Smooth muscle cell (in vitro differentiated cells): ENCODE results near the gene DOCK9. TPM values are rescaled to one million over a fixed set of nuclear protein-coding genes. Genes with fewer than 3 reads are reported as not detected.

Source experiments
- DNase-seq: peaks from one replicate; lab custom pipeline; 2025; ENCODE audit not compliant: unreplicated experiment; lab: John Stamatoyannopoulos, UW
- H2AFZ ChIP-seq: fragments of 200-600 bp; sonication (generic); 2 replicates; pipeline ENCODE4 v1.6.0; 2016; ENCODE audit warnings: antibody characterized with exemption, low read depth, mild to moderate bottlenecking
- H3F3A ChIP-seq: fragments of 200-600 bp; sonication (generic); 2 replicates; pipeline ENCODE4 v1.6.0; 2017; ENCODE audit warnings: antibody characterized with exemption, low read depth
- H3K27ac ChIP-seq: fragments of 200-600 bp; sonication (generic); 2 replicates; pipeline ENCODE4 v1.5.1; 2016; ENCODE audit warnings: low read depth, mild to moderate bottlenecking
- H3K27me3 ChIP-seq: fragments of 200-600 bp; sonication (generic); 2 replicates; pipeline ENCODE4 v1.6.1; 2016; ENCODE audit warnings: low read depth, mild to moderate bottlenecking
- H3K36me3 ChIP-seq: fragments of 200-600 bp; sonication (generic); 2 replicates; pipeline ENCODE4 v1.5.1; 2016; ENCODE audit warnings: low read depth
- H3K4me1 ChIP-seq: fragments of 200-600 bp; sonication (generic); 2 replicates; pipeline ENCODE4 v1.5.1; 2016; ENCODE audit warnings: low read depth
- H3K4me2 ChIP-seq: fragments of 200-600 bp; sonication (generic); 2 replicates; pipeline ENCODE4 v1.6.0; 2016; ENCODE audit warnings: mild to moderate bottlenecking
- H3K4me3 ChIP-seq: fragments of 200-600 bp; sonication (generic); 2 replicates; pipeline ENCODE4 v1.5.1; 2016; ENCODE audit warnings: mild to moderate bottlenecking
- H3K79me2 ChIP-seq: fragments of 200-600 bp; sonication (generic); 2 replicates; pipeline ENCODE4 v1.6.0; 2016; ENCODE audit warnings: low read depth, mild to moderate bottlenecking
- H3K9ac ChIP-seq: fragments of 200-600 bp; sonication (generic); 2 replicates; pipeline ENCODE4 v1.6.0; 2016; ENCODE audit warnings: low read depth
- H3K9me3 ChIP-seq: fragments of 200-600 bp; sonication (generic); replicated peaks from 2 replicates; pipeline ENCODE4 v1.5.1; 2016; ENCODE audit warnings: low read depth
- H4K20me1 ChIP-seq: fragments of 200-600 bp; sonication (generic); 2 replicates; pipeline ENCODE4 v1.6.0; 2016; ENCODE audit warnings: low read depth
- WGBS: methylation state at CpG from one replicate; pipeline ENCODE4 v1.1.7; 2016; ENCODE audit warnings: low lambda C conversion rate; 5-methylcytosine and 5-hydroxymethylcytosine counted together
- polyA plus RNA-seq: library from polyadenylated mRNA; unstranded; fragments of >200 nt; fragmentation: Nextera tagmentation; extraction: Ambion mirVana; gene quantifications from 2 replicates; pipeline ENCODE4 v1.2.1, GENCODE V29; 2016
- total RNA-seq: library from RNA; depleted of rRNA; stranded (reverse); fragments of >200 nt; gene quantifications from 2 replicates; pipeline ENCODE4 v1.2.3, GENCODE V29; 2014
- TF ChIP-seq, protein P1 (sequence below): fragments of 200-600 bp; sonication (generic); IDR thresholded peaks from 2 replicates; pipeline ENCODE4 v1.5.1; 2017; ENCODE audit warnings: borderline replicate concordance, mild to moderate bottlenecking, antibody characterized with exemption; ENCODE audit not compliant: insufficient read depth, poor library complexity, severe bottlenecking

Gene DOCK9
- total and polyA plus RNA-seq, 2 experiments from 2014 or later, result 5.7 to 25.1 TPM

DNA sequence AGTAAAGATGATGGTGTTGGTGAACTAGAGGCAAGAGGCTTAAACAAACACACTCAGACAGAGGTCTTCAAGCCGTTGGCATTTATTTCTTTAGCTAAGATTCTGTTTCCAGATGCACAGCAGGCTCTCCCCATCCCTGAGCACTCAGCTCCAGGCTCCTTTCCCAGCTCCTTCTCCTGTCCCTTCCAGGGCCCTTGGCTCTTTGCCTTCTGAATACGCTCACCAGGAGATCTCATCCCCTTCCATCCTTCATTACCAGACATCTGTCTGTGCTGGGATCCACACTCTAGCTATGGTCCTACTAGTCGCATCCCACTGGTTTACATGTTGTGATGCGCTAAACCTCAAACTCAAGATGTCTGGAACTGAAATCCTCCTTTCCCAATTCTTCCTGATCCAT lies 25.3 kb upstream of the DOCK9 start:
- DNase-seq, result no peak
- Histone ChIP-seq H3K36me3 (no peaks in the 10 kb centered on the region), H3K9me3 (no peaks in the 10 kb centered on the region), H3K4me2 (no peak overlapping the region), H3K27me3 (no peaks in the 10 kb centered on the region), H2AFZ (no peak overlapping the region), H3K79me2 (peaks cover 3% of the 10 kb centered on the region), H3F3A (no peaks in the 10 kb centered on the region), H3K4me3 (no peak overlapping the region), H3K9ac (no peak overlapping the region), H3K27ac (no peak overlapping the region), H4K20me1 (no peaks in the 10 kb centered on the region), H3K4me1 (no peaks in the 10 kb centered on the region)
- TF ChIP-seq, protein P1, sequence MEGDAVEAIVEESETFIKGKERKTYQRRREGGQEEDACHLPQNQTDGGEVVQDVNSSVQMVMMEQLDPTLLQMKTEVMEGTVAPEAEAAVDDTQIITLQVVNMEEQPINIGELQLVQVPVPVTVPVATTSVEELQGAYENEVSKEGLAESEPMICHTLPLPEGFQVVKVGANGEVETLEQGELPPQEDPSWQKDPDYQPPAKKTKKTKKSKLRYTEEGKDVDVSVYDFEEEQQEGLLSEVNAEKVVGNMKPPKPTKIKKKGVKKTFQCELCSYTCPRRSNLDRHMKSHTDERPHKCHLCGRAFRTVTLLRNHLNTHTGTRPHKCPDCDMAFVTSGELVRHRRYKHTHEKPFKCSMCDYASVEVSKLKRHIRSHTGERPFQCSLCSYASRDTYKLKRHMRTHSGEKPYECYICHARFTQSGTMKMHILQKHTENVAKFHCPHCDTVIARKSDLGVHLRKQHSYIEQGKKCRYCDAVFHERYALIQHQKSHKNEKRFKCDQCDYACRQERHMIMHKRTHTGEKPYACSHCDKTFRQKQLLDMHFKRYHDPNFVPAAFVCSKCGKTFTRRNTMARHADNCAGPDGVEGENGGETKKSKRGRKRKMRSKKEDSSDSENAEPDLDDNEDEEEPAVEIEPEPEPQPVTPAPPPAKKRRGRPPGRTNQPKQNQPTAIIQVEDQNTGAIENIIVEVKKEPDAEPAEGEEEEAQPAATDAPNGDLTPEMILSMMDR, result no peak
- 97% methylated on average over 4 of the region's 4 CpGs for WGBS

DNA sequence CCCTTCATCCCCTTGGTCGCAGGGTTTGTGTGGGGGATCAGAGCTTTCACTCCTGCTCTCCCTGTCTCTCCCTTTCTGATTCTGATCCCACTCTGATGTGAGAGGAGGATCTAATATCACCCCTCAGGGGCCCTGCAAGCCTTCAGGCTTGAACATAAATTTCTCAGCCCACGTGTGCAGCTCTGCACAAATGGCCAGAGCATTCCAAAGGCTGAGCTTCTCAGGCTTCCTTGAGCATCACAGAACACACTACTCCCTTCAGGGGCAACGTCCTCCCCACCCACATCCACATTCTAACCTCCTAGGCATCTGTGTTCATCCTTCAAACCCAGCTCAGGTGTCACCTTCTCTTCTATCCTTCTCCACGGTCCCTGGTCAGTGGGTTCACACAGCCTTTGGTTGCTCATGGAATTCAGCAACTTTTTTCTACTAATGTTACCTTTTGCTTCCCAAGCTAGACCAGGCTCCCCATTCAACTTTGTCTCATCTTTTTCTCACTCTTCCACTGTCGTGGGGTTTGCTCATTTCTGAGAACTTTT lies 24.4 kb upstream of the DOCK9 start:
- no peak overlapping the region for H2AFZ ChIP-seq
- no peaks in the 10 kb centered on the region for H3F3A ChIP-seq
- H3K36me3 ChIP-seq, result no peaks in the 10 kb centered on the region
- H3K9ac ChIP-seq, result no peak overlapping the region
- no peaks in the 10 kb centered on the region for H4K20me1 ChIP-seq
- no peaks in the 10 kb centered on the region for H3K9me3 ChIP-seq
- H3K79me2 ChIP-seq, result peaks cover 3% of the 10 kb centered on the region
- H3K4me3 ChIP-seq, result no peak overlapping the region
- no peaks in the 10 kb centered on the region for H3K27me3 ChIP-seq
- 75% methylated on average over 5 of the region's 5 CpGs for WGBS
- no peak overlapping the region for H3K27ac ChIP-seq
- H3K4me1 ChIP-seq, result no peaks in the 10 kb centered on the region
- DNase-seq, result no peak
- no peak overlapping the region for H3K4me2 ChIP-seq
- TF ChIP-seq, protein P1, result no peak

DNA sequence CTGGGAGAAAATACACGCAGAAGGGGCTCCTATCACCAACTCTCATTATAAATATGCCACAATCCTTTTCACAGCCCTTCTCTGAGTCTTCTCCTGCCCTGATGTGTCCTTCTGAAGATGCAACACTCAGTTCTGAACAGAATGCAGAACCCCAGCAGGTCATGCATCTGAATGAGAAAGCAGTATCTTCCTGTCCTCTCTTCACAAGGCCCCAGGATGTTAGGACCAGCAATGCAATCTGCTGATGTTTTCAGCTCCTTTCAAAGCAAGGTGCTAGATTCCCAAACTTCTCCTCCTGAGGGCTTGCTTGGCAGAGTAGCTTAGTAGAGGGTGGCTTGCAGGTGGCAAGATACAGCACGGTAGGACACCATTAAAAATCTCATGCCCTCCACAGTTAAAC lies 22.3 kb upstream of the DOCK9 start:
- TF ChIP-seq, protein P1, result no peak
- no peaks in the 10 kb centered on the region for H3K36me3 ChIP-seq
- no peak for DNase-seq
- no peak overlapping the region for H3K9ac ChIP-seq
- H3K9me3 ChIP-seq, result no peaks in the 10 kb centered on the region
- no peak overlapping the region for H3K27ac ChIP-seq
- H2AFZ ChIP-seq, result no peak overlapping the region
- H3K4me2 ChIP-seq, result no peak overlapping the region
- H3F3A ChIP-seq, result no peaks in the 10 kb centered on the region
- H3K4me1 ChIP-seq, result no peaks in the 10 kb centered on the region
- no peak overlapping the region for H3K4me3 ChIP-seq
- 85% methylated on average over 2 of the region's 2 CpGs for WGBS
- H4K20me1 ChIP-seq, result no peaks in the 10 kb centered on the region
- H3K27me3 ChIP-seq, result no peaks in the 10 kb centered on the region
- H3K79me2 ChIP-seq, result no peaks in the 10 kb centered on the region

DNA sequence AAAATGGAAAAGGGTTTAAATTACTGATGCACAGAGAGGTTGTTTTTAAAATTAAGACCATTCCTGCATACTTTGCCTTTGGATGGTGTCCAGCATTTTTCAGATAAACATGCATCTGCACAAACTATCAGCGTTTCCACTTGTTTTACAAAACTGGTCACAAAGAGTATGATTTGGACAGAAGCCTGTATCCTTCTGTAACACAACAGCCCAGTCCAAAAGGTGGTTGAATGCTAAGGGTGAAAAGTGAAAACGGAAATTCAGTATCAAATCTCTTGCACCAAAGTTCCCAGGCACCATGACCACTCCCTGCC lies 21.7 kb upstream of the DOCK9 start:
- Histone ChIP-seq H3K79me2 (no peaks in the 10 kb centered on the region), H3F3A (no peaks in the 10 kb centered on the region), H3K9ac (no peak overlapping the region), H3K27me3 (no peaks in the 10 kb centered on the region), H3K4me1 (no peaks in the 10 kb centered on the region), H3K36me3 (no peaks in the 10 kb centered on the region), H3K27ac (no peak overlapping the region), H3K9me3 (no peaks in the 10 kb centered on the region), H2AFZ (no peak overlapping the region), H3K4me2 (no peak overlapping the region), H3K4me3 (no peak overlapping the region), H4K20me1 (no peaks in the 10 kb centered on the region)
- no peak for DNase-seq
- WGBS, result 83% methylated on average over 2 of the region's 2 CpGs
- TF ChIP-seq, protein P1, result no peak
